ENCODE data around the gene NDC80.

NDC80 gene

GRCh38 chr18:2549462-2549861, 21.9 kb upstream of the NDC80 start (continued):
- no peak for TF ChIP-seq TSHZ1 (tag by site-specific recombination; IDR thresholded peaks at IDR 0.05; ENCODE audit: borderline replicate concordance)
- no peak for TF ChIP-seq ZNF391 (tag by site-specific recombination; IDR thresholded peaks at IDR 0.05; ENCODE audit: borderline replicate concordance, low read depth)
- no peak for TF ChIP-seq ZNF548 (tag by site-specific recombination; IDR thresholded peaks at IDR 0.05)

- Histone ChIP-seq H3K4me1 (ENCODE audit: control insufficient read depth, insufficient read depth, low read length) (no peaks in the 10 kb centered on the region), H3K36me3 (ENCODE audit: control insufficient read depth in 2 of 2, insufficient read depth in 1 of 2, low read length in 2 of 2) (peaks cover 0 to 9% of the 10 kb centered on the region in 2 experiments; a peak in 2 of 3 replicates), H3K27ac (ENCODE audit: extremely low read depth, low read depth, low read length) (no peak overlapping the region), H3K9me3 (ENCODE audit: control insufficient read depth, insufficient read depth, low read depth, low read length) (no peaks in the 10 kb centered on the region), H3K4me3 (ENCODE audit: low read depth, low read length) (no peak overlapping the region)
- no peak for TF ChIP-seq ZNF155 (tag by site-specific recombination; IDR thresholded peaks at IDR 0.05)
- TF ChIP-seq ZNF121 (tag by site-specific recombination; IDR thresholded peaks at IDR 0.05): peak; percentile 59; the same call in 1 of the 2 replicates
- POLR2A ChIA-PET: no interaction called here
- CTCF ChIA-PET: interaction anchor here (0.6 to 0.7 kb wide), 2 partner anchors 297 to 1696 kb away, joined by 3 to 5 read pairs; no protein-coding TSS in a partner anchor
Observed at GRCh38 chr18:2551425-2551824, 19.9 kb upstream of the NDC80 start.

- Histone ChIP-seq H3K4me1 (ENCODE audit: control insufficient read depth, insufficient read depth, low read length) (no peaks in the 10 kb centered on the region; the same call in 1 of the 2 replicates), H3K4me3 (ENCODE audit: low read depth, low read length) (no peak overlapping the region), H3K9me3 (ENCODE audit: control insufficient read depth, insufficient read depth, low read depth, low read length) (no peaks in the 10 kb centered on the region), H3K27ac (ENCODE audit: extremely low read depth, low read depth, low read length) (no peak overlapping the region), H3K36me3 (ENCODE audit: control insufficient read depth in 2 of 2, insufficient read depth in 1 of 2, low read length in 2 of 2) (peaks cover 0 to 9% of the 10 kb centered on the region in 2 experiments; a peak in 1 of 3 replicates)
- ChIA-PET POLR2A (no interaction called here), CTCF (interaction anchor here (0.5 to 5.3 kb wide), 6 partner anchors 7 to 1693 kb away, joined by 3 to 36 read pairs (median 4); no protein-coding TSS in a partner anchor)
- no peak for TF ChIP-seq ZNF473 (tag by site-specific recombination; IDR thresholded peaks at IDR 0.05)
Observed at GRCh38 chr18:2554696-2555095, 16.7 kb upstream of the NDC80 start.

- TF ChIP-seq ZNF148 (tag by site-specific recombination; IDR thresholded peaks at IDR 0.05; ENCODE audit: borderline replicate concordance): no peak
- no peak for TF ChIP-seq ZNF292 (tag by site-specific recombination; IDR thresholded peaks at IDR 0.05; ENCODE audit: borderline replicate concordance, low read depth)
- TF ChIP-seq ZNF624 (tag by site-specific recombination; IDR thresholded peaks at IDR 0.05): no peak
- TF ChIP-seq ZNF777 (tag by site-specific recombination; IDR thresholded peaks at IDR 0.05; ENCODE audit: borderline replicate concordance): no peak
- TF ChIP-seq HOXD13 (CRISPR knock-in tag; IDR thresholded peaks at IDR 0.05; ENCODE audit: borderline replicate concordance): no peak
- no peak for TF ChIP-seq ZBTB44 (tag by site-specific recombination; IDR thresholded peaks at IDR 0.05)
- no peak for TF ChIP-seq EGR2 (tag by site-specific recombination; IDR thresholded peaks at IDR 0.05; ENCODE audit: low read depth)
- TF ChIP-seq ZNF175 (tag by site-specific recombination; IDR thresholded peaks at IDR 0.05): no peak
- no peak for TF ChIP-seq ZNF416 (tag by site-specific recombination; IDR thresholded peaks at IDR 0.05)
- no peak for TF ChIP-seq MYNN (tag by site-specific recombination; IDR thresholded peaks at IDR 0.05; ENCODE audit: borderline replicate concordance)
- no peak for TF ChIP-seq ZNF341 (tag by site-specific recombination; IDR thresholded peaks at IDR 0.05; ENCODE audit: low read depth)
- no peak for TF ChIP-seq ZNF596 (tag by site-specific recombination; IDR thresholded peaks at IDR 0.05)
- no peak for TF ChIP-seq ZNF600 (tag by site-specific recombination; IDR thresholded peaks at IDR 0.05)
- no peak for TF ChIP-seq KLF7 (tag by site-specific recombination; IDR thresholded peaks at IDR 0.05; ENCODE audit: borderline replicate concordance)
- TF ChIP-seq ZNF692 (tag by site-specific recombination; IDR thresholded peaks at IDR 0.05): no peak
- no peak overlapping the region for H3K4me3 ChIP-seq (ENCODE audit: low read depth, low read length)
- H3K9me3 ChIP-seq (ENCODE audit: control insufficient read depth, insufficient read depth, low read depth, low read length): no peaks in the 10 kb centered on the region
- no peak overlapping the region for H3K27ac ChIP-seq (ENCODE audit: extremely low read depth, low read depth, low read length)
- H3K4me1 ChIP-seq (ENCODE audit: control insufficient read depth, insufficient read depth, low read length): no peaks in the 10 kb centered on the region; the same call in 1 of the 2 replicates
- H3K36me3 ChIP-seq (ENCODE audit: control insufficient read depth in 2 of 2, insufficient read depth in 1 of 2, low read length in 2 of 2): peaks cover 0 to 9% of the 10 kb centered on the region in 2 experiments; a peak in 1 of 3 replicates
- CTCF ChIA-PET: interaction anchor here (0.7 to 5.3 kb wide), 4 partner anchors 9 to 850 kb away, joined by 4 to 36 read pairs (median 9); no protein-coding TSS in a partner anchor
- POLR2A ChIA-PET: no interaction called here
Observed at GRCh38 chr18:2555895-2556294, 15.5 kb upstream of the NDC80 start.
